Testis (tissue), 3 donors: ENCODE measurements around the gene ADAMTS12. TPM values are rescaled to one million over a fixed set of nuclear protein-coding genes. Genes with fewer than 3 reads are reported as not detected.

Source experiments
- DNase-seq: peaks from one replicate; pipeline ENCODE4 v3.0.0-alpha.2; 2019
- H3K27ac ChIP-seq, 2 donors: fragments of 200-600 bp; sonication (generic); one replicate each; pipeline ENCODE4 v1.5.1; 2019
- H3K27me3 ChIP-seq: fragments of 200-600 bp; sonication (generic); one replicate; pipeline ENCODE4 v1.5.1; 2019
- H3K36me3 ChIP-seq: fragments of 200-600 bp; sonication (generic); one replicate; pipeline ENCODE4 v1.5.1; 2017; ENCODE audit warnings: low read depth; ENCODE audit errors: missing control alignments
- H3K4me1 ChIP-seq: fragments of 200-600 bp; sonication (generic); one replicate; pipeline ENCODE4 v1.5.1; 2019
- H3K4me3 ChIP-seq, 2 donors: fragments of 200-600 bp; sonication (generic); one replicate each; pipeline ENCODE4 v1.5.1; 2017 to 2019
- H3K9me3 ChIP-seq: fragments of 200-600 bp; sonication (generic); one replicate; pipeline ENCODE4 v1.5.1; 2017
- CTCF ChIP-seq, 3 experiments: fragments of 450-650 bp in 2 of 3; fragments of 200-600 bp in 1 of 3; sonication (generic) in 1 of 3; IDR thresholded peaks; one replicate each; pipeline ENCODE4 v1.5.1; 2016 to 2019; ENCODE audit warnings: antibody characterized with exemption in 3 of 3, mild to moderate bottlenecking in 2 of 3, moderate library complexity in 1 of 3
- POLR2A ChIP-seq: fragments of 450-650 bp; IDR thresholded peaks from one replicate; pipeline ENCODE4 v1.6.1; 2017; ENCODE audit warnings: antibody characterized with exemption, mild to moderate bottlenecking, moderate library complexity
- WGBS, 2 donors: methylation state at CpG; one replicate each; pipeline ENCODE4 v1.1.5; 2018; 5-methylcytosine and 5-hydroxymethylcytosine counted together
- intact Hi-C: fragments of 100-400 bp; cut with DNase I; formaldehyde crosslinking; loops from one replicate; pipeline ENCODE4 v1.15.1; 2023; ENCODE audit warnings: low total_unique reads
- polyA plus RNA-seq: library from polyadenylated mRNA; stranded (reverse); fragments of 350-450 nt; fragmentation: Illumina TruSeq; extraction: RNeasy Lipid Tissue Mini Kit (QIAGEN cat#74804); gene quantifications from one replicate; pipeline ENCODE4 v1.2.3, GENCODE V29; 2014; ENCODE audit warnings: low read depth, low replicate concordance; ENCODE audit not compliant: insufficient read depth
- total RNA-seq, 2 donors: library from RNA; depleted of rRNA; stranded (reverse); fragments of >200 nt; gene quantifications; one replicate each; pipeline ENCODE4 v1.2.3, GENCODE V29; 2016

Gene ADAMTS12
- total and polyA plus RNA-seq, 3 donors from 2014 or later: 4.9 to 9.3 (median 7.5) TPM

- H3K27me3 ChIP-seq: no peaks in the 10 kb centered on the region
- H3K4me3 ChIP-seq: no peak overlapping the region
- H3K27ac ChIP-seq: no peak overlapping the region
- no peaks in the 10 kb centered on the region for H3K9me3 ChIP-seq
- DNase-seq: no peak
- TF ChIP-seq POLR2A (no peak), CTCF (IDR thresholded peaks at IDR 0.05) (no peak)
- no peaks in the 10 kb centered on the region for H3K4me1 ChIP-seq
- H3K36me3 ChIP-seq: no peaks in the 10 kb centered on the region
- intact Hi-C loops: no loop called here
- 71 to 81% methylated on average over 2 of the region's 2 CpGs for WGBS, 2 donors
Observed at GRCh38 chr5:33679791-33680190, 212.0 kb downstream of the ADAMTS12 start.

DNA sequence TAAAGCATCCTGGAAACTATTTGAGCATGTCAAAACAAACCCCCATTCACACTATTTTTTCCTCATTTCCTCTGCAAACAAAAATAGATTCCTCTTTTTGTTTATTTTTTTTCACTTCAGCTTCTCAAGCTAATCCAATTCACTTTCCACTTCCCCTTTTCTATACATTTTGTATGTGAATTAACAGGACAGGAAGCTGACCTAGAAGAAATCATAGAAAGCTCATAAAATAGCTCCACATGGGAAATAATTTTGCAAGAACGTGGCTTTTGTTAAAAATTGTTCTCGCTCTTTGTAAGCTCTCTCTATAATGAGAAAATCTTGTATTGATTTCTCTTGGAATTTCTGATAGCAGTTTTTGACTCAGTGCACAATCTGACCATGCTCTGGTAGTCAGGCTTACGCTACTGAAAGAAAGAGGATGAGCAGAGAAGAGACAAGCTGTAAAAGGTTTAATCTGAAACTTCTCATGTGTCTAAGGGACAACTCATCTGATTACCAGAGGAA lies 215.8 kb downstream of the ADAMTS12 start:
- no peak for TF ChIP-seq CTCF (IDR thresholded peaks at IDR 0.05)
- TF ChIP-seq POLR2A: no peak
- no peak overlapping the region for H3K4me3 ChIP-seq
- H3K27me3 ChIP-seq: no peaks in the 10 kb centered on the region
- 77 to 79% methylated on average over 3 of the region's 3 CpGs for WGBS, 2 donors
- no peak for DNase-seq
- intact Hi-C loops: no loop called here
- H3K9me3 ChIP-seq: no peaks in the 10 kb centered on the region
- H3K36me3 ChIP-seq: no peaks in the 10 kb centered on the region
- no peaks in the 10 kb centered on the region for H3K4me1 ChIP-seq
- no peak overlapping the region for H3K27ac ChIP-seq

DNA sequence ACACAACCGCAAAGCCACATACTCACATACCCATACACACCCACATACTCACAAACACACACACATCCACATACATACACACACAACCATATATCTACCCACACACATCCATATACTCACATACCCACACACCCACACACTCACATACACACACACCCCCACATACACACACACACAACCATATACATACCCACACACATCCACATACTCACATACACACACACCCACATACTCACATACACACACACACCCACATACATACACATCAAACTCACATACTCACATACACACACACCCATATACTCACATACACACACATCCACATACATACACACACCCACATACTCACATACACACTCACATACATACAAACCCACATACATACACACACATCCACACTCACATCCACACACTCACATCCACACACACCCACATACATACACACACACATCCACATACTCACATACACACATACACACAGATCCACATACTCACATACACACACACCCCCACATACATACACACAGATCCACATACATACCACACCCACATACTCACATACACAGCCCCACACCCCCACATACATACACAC lies 220.0 kb downstream of the ADAMTS12 start:
- DNase-seq: no peak
- Histone ChIP-seq H3K4me3 (no peak overlapping the region), H3K27me3 (no peaks in the 10 kb centered on the region), H3K36me3 (no peaks in the 10 kb centered on the region), H3K4me1 (no peaks in the 10 kb centered on the region), H3K27ac (no peak overlapping the region), H3K9me3 (no peaks in the 10 kb centered on the region)
- 96 to 97% methylated on average over 1 of the region's 1 CpG for WGBS, 2 donors
- intact Hi-C loops: no loop called here
- no peak for TF ChIP-seq CTCF (IDR thresholded peaks at IDR 0.05)
- no peak for TF ChIP-seq POLR2A

GRCh38 chr5:33662722-33663427 lies 228.9 kb downstream of the ADAMTS12 start:
- 81 to 88% methylated on average over 8 of the region's 8 CpGs for WGBS, 2 donors
- peaks cover 3% of the 10 kb centered on the region for H3K4me1 ChIP-seq
- no peak for DNase-seq
- intact Hi-C loops: no loop called here
- H3K27me3 ChIP-seq: no peaks in the 10 kb centered on the region
- no peak overlapping the region for H3K4me3 ChIP-seq
- no peaks in the 10 kb centered on the region for H3K9me3 ChIP-seq
- no peak overlapping the region for H3K27ac ChIP-seq
- no peak for TF ChIP-seq CTCF (IDR thresholded peaks at IDR 0.05)
- no peak for TF ChIP-seq POLR2A
- H3K36me3 ChIP-seq: no peaks in the 10 kb centered on the region
